ENCODE results near the gene ACTR3.

DNA sequence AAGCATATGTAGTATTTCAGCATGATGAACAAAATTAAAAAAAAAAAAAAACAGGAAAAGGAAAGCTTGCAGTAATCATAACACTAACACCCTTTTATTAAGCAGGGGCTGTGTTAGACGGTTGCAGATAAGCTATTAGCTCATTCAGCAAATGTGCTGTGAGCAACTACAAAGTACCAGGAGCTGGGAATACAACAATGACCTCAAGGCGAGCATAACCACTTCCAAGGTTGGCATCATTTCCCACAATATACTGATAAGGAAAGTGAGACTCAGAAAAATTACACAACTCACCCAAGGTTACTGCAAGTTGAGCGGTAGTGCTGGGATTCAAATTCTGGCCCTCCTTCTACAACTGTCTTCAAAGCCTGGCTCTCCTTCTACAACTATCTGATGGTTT, 38.2 kb upstream of the ACTR3 start:
- TF ChIP-seq, protein P1, sequence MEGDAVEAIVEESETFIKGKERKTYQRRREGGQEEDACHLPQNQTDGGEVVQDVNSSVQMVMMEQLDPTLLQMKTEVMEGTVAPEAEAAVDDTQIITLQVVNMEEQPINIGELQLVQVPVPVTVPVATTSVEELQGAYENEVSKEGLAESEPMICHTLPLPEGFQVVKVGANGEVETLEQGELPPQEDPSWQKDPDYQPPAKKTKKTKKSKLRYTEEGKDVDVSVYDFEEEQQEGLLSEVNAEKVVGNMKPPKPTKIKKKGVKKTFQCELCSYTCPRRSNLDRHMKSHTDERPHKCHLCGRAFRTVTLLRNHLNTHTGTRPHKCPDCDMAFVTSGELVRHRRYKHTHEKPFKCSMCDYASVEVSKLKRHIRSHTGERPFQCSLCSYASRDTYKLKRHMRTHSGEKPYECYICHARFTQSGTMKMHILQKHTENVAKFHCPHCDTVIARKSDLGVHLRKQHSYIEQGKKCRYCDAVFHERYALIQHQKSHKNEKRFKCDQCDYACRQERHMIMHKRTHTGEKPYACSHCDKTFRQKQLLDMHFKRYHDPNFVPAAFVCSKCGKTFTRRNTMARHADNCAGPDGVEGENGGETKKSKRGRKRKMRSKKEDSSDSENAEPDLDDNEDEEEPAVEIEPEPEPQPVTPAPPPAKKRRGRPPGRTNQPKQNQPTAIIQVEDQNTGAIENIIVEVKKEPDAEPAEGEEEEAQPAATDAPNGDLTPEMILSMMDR (IDR thresholded peaks at IDR 0.05 in 2 of 3, conservative IDR thresholded peaks at IDR 0.05 in 1 of 3; ENCODE audit: control insufficient read depth in 2 of 3, extremely low read depth in 1 of 3, insufficient read depth in 1 of 3, low read depth in 3 of 3, low read length in 3 of 3): no peak
- TF ChIP-seq, protein P2, sequence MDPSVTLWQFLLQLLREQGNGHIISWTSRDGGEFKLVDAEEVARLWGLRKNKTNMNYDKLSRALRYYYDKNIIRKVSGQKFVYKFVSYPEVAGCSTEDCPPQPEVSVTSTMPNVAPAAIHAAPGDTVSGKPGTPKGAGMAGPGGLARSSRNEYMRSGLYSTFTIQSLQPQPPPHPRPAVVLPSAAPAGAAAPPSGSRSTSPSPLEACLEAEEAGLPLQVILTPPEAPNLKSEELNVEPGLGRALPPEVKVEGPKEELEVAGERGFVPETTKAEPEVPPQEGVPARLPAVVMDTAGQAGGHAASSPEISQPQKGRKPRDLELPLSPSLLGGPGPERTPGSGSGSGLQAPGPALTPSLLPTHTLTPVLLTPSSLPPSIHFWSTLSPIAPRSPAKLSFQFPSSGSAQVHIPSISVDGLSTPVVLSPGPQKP (IDR thresholded peaks at IDR 0.05; ENCODE audit: low read depth, low read length): no peak
- TF ChIP-seq, protein P3, sequence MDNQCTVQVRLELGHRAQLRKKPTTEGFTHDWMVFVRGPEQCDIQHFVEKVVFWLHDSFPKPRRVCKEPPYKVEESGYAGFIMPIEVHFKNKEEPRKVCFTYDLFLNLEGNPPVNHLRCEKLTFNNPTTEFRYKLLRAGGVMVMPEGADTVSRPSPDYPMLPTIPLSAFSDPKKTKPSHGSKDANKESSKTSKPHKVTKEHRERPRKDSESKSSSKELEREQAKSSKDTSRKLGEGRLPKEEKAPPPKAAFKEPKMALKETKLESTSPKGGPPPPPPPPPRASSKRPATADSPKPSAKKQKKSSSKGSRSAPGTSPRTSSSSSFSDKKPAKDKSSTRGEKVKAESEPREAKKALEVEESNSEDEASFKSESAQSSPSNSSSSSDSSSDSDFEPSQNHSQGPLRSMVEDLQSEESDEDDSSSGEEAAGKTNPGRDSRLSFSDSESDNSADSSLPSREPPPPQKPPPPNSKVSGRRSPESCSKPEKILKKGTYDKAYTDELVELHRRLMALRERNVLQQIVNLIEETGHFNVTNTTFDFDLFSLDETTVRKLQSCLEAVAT (IDR thresholded peaks at IDR 0.05): no peak
- TF ChIP-seq POLR2A (IDR thresholded peaks at IDR 0.05; ENCODE audit: low read depth, low read length): no peak
- TF ChIP-seq BRCA1 (IDR thresholded peaks at IDR 0.05; ENCODE audit: low read depth, low read length): no peak
- TF ChIP-seq CHD2 (IDR thresholded peaks at IDR 0.05; ENCODE audit: borderline replicate concordance, low read depth, low read length): no peak
- no peak for TF ChIP-seq ZNF24 (IDR thresholded peaks at IDR 0.05)
